Measurements from ENCODE around the gene ANKRD13B. TPM values are rescaled to one million over a fixed set of nuclear protein-coding genes. Genes with fewer than 3 reads are reported as not detected.
A peak's percentile ranks its signal among the peaks of the same experiment; 100 is the strongest.

Gene ANKRD13B
- total RNA-seq, 1 experiment from 2014 or later = 11.1 TPM

DNA sequence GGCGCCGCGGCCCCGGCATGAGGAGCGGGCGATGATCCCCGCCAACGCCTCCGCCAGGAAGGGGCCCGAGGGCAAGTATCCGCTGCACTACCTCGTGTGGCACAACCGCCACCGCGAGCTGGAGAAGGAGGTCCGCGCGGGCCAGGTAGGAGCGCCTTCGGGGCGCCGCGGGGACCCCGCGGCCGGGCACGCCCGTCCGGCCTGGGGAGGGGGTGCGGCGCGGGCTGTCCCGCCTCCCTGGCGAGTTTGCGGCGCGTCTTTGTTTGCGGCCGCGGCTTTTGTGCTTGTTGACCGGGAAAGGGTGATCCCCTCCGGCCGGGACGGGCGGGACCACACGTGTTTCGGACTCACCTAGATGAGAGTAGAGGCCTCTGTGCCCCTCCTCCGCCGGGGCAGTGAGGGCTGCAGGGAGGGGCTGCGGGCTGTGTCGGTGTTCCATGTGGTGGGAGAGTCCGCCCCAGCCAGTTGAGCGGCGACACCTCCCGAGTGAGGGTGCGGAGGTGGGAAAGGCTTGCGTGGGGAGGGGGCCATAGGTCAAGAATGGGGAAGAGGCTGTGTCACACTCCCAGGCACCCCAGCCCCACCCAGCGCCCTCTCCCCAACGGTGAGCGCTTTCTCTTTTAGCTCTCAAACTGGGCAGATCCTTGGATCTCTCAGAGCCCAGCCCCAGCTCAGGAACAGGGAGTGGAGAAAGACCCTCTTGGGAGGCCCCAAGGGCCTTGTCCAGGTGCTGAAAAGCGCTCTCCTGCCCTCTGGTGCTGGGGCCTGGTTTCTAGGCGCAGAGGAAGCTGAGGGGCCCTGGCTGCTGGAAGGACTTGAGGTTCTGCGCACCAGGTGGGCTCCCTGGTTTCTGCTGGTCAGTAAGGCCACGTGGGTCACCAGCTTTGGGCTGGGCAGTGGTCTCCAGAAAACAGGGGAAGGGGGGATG lies 923 bp downstream of the ANKRD13B start:
- Histone ChIP-seq H3K36me3 (replicated peaks; ENCODE audit: control insufficient read depth, insufficient read depth, low read length) (no peaks in the 10 kb centered on the region), H3K4me3 (ENCODE audit: insufficient read depth, low read depth, low read length) (peak overlapping the region; percentile 47), H3K27me3 (ENCODE audit: control insufficient read depth, insufficient read depth, low read length) (peaks cover 22% of the 10 kb centered on the region)
- peak; percentile 90 for DNase-seq

DNA sequence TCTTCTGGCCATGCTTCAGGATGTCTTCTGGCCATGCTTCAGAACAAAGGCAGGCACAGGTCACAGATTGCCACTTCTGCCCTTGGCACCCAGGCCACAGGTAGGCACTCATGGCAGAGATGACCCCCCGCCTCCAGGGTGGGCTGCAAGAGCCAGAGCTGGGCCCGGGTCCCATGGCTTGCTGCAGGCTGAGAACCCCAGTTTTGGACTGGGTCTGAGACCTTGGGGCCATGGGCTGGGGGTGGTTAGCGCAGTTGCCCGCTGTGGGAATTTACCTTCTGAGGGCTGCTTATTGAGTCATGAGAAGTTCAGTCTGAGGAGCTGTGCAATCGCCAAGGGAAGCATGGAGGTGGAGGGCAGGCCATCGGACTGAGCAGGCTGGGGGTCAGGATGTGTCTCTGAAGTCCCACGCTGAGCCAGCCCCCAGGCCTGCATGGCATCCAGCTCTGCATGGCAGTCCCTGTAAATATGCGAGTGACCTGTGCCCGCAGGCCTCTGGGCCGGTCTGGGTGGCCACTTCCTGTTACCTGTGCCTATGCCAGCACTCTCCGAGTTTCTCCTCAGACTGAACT lies 1.7 kb downstream of the ANKRD13B start:
- peaks cover 22% of the 10 kb centered on the region for H3K27me3 ChIP-seq (ENCODE audit: control insufficient read depth, insufficient read depth, low read length)
- no peak for DNase-seq
- no peaks in the 10 kb centered on the region for H3K36me3 ChIP-seq (replicated peaks; ENCODE audit: control insufficient read depth, insufficient read depth, low read length)
- H3K4me3 ChIP-seq (ENCODE audit: insufficient read depth, low read depth, low read length) = no peak overlapping the region

DNA sequence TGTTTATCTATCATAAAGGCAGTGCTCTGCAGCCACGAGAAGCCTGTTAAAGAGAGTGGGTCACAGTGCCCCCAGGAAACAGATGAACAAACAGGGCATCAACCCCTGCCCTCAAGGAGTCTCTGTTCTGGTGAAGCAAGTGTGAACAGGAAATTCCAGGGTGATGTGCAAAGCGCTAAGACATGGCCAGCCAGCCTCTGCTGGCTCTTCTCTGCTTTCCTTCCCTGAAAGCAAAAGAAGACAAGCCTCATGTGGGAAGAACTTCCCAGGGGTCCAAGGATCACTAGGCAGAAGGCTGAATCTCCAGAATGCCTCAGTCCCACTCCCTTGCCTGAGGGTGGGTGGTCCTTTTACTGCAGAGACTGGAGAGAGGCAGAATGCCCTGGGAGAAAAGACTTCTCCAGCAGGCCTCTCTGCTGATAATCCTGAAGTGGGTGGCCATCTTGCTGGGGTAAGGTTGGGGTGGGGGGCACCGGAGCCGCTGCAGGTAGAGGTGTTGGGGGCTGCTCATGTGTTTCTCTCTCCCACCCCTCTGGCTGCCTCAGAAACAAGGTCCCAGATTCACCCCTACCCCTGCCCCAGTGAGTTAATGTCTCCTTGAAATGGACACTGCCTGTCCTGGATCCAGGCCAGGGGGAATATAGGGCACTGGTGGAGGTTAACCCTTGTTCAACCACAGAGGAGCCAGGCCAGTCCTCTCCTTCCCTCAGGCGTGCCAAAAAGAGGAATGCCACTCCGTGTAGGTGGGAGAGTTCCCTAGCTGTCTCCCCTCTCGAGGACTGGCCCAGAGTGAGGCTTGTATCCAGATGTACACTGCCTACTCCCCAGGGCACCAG lies 2.4 kb downstream of the ANKRD13B start:
- Histone ChIP-seq H3K27me3 (ENCODE audit: control insufficient read depth, insufficient read depth, low read length) (peaks cover 17% of the 10 kb centered on the region), H3K4me3 (ENCODE audit: insufficient read depth, low read depth, low read length) (no peak overlapping the region), H3K36me3 (replicated peaks; ENCODE audit: control insufficient read depth, insufficient read depth, low read length) (no peaks in the 10 kb centered on the region)
- no peak for DNase-seq

DNA sequence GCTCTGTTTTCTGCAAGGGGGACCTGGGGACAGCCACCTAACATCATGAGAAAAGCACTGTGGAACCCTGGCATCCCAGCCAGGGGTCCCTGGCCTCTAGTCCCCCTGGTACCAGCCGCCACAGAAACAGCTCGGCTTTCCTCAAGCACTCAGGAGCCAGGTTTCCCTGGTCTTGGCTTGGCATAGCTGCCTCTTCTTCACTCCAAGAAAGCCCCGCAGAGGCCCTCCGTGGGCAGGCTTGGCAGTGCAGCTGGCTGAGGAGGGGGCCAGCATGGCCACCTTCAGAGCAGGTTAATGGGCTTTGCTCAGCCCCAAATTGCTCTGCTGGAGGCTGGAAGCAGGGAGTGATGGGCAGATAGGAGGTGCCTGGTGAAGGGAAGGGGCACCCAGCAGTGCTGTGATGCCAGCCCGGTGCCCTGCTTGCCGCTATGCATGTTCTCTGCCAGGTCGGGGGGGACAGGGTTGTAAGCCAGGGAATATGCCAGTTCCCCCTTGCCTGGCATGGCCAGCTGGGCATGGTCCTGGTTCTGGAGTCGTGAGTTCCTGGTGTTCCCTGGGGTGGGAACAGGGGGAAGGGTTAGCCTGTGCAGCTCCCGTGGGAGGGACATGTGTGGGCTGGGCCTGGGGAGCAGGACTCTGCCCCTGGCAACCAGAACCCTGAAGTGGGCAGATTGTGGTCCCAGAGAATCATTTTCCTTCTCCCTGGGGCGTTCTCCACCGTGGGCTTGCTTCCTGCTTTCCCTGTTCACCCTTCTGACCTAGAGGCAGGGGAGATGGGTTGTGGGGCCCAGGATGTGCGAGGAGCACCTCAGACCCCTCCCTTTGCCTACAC lies 3.2 kb downstream of the ANKRD13B start:
- Histone ChIP-seq H3K36me3 (replicated peaks; ENCODE audit: control insufficient read depth, insufficient read depth, low read length) (no peaks in the 10 kb centered on the region), H3K4me3 (ENCODE audit: insufficient read depth, low read depth, low read length) (no peak overlapping the region), H3K27me3 (ENCODE audit: control insufficient read depth, insufficient read depth, low read length) (peaks cover 15% of the 10 kb centered on the region)
- DNase-seq = no peak

DNA sequence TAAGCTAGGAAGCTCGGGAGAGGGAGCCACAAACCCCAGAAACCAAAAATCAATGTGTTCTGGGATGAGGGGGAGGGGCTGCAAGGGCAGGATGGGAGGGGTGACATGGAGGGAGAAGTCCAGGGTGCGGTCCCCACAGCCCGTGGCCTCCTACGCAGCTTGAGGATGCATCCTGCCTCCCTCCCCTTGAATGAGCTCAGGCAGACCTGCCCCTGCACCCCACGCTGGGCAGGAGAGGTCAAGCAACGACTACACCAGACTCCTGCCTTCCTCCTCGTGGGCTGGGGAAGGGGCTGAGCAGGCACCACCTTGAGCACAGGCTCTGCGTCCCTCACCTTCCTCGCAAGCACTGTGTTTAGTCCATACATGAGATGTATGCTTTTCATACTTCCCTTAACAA lies 3.9 kb downstream of the ANKRD13B start:
- H3K4me3 ChIP-seq (ENCODE audit: insufficient read depth, low read depth, low read length) = no peak overlapping the region
- DNase-seq = peak; percentile 58
- H3K36me3 ChIP-seq (replicated peaks; ENCODE audit: control insufficient read depth, insufficient read depth, low read length) = no peaks in the 10 kb centered on the region
- peaks cover 15% of the 10 kb centered on the region for H3K27me3 ChIP-seq (ENCODE audit: control insufficient read depth, insufficient read depth, low read length)

DNA sequence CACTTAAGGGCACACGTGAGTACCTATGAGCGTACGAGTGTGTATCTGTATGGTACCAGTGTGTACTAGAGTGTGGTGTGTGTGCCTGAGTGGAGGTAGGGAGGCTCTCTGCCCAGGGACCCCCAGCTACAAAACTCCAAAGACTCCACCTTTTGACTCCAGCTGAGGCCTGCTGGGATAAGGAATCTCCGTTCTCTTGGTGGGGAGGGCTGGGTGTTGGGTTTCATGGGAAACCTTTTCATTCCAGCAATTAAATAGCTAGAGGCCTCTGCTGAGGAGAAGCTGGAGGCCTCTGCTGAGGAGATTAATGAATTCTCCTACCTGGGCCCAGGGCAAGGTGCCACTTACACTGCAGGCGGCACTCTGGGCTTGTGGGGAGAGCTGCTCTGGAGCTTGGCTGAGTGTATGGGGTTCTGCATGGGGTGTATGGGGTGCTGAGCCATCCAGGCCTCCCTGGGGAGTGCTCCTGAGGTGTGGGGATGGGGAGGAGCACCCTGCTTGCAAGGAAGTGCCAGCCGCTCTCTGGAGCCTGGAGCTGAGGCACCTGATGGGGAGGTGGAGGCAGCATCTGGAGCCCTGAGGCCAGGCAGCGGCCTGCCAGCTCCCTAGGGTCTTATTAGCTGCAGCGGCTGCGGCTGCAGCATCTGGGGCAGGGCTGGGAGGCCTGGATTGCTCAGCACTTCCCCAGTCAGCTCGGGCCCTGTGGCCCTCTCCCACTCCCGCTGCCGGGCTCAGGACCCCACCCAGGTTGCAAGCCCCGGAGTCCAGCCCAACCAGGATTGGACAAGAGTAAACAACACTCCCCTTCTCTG lies 4.6 kb downstream of the ANKRD13B start:
- peak; percentile 68 for DNase-seq
- H3K36me3 ChIP-seq (replicated peaks; ENCODE audit: control insufficient read depth, insufficient read depth, low read length) = no peaks in the 10 kb centered on the region
- peaks cover 15% of the 10 kb centered on the region for H3K27me3 ChIP-seq (ENCODE audit: control insufficient read depth, insufficient read depth, low read length)
- H3K4me3 ChIP-seq (ENCODE audit: insufficient read depth, low read depth, low read length) = no peak overlapping the region

DNA sequence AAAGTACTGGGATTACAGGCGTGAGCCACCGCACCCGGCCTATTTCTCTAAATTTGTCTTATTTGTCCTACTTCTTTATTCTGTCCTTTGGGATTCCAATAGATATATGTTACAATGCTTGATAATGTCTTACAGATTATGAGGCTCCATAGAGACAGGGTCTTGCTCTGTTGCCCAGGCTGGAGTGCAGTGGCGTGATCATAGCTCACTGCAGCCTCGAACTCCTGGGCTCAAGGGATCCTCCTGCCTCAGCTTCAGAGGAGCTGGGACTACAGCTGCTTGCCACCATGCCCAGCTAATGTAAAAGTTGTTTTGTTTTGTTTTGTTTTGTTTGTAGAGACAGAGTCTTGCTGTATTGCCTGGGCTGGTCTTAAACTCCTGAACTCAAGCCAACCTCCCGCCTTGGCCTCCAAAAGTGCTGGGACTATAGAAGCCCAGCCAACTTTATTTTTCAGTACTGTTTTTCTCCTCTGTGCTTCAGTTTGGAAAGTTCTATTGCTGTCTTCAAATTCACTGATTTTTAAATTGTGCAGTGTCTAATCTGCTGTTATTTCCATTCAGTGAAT lies 10.3 kb downstream of the ANKRD13B start:
- no peaks in the 10 kb centered on the region for H3K36me3 ChIP-seq (replicated peaks; ENCODE audit: control insufficient read depth, insufficient read depth, low read length)
- no peaks in the 10 kb centered on the region for H3K27me3 ChIP-seq (ENCODE audit: control insufficient read depth, insufficient read depth, low read length)
- no peak for DNase-seq
- H3K4me3 ChIP-seq (ENCODE audit: insufficient read depth, low read depth, low read length) = no peak overlapping the region

DNA sequence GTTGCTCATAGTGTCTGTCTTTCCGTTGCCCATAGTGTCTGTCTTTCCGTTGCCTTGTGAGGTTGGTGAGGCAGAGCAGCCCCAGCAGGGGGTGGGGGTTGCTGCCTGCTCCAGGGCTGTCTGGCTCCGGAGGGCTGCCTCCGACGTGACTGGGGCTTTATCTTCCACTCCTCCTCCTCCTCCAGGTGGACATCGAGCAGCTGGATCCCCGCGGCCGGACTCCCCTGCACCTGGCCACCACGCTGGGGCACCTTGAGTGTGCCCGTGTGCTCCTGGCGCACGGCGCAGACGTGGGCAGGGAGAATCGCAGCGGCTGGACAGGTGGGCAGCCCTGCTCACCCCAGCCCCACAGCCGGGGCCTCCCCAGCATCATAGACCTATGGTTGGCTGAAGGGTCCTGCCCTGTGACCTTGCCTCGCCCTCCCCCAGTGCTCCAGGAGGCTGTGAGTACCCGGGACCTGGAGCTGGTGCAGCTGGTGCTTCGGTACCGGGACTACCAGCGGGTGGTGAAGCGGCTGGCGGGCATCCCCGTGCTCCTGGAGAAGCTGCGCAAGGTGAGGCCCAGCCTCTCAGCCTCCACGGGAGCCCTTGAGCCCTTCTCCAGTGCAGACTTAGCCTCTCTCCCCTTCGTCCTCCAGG lies 14.7 kb downstream of the ANKRD13B start:
- peaks cover 4% of the 10 kb centered on the region; the same call in 1 of the 2 replicates for H3K27me3 ChIP-seq (ENCODE audit: control insufficient read depth, insufficient read depth, low read length)
- H3K4me3 ChIP-seq (ENCODE audit: insufficient read depth, low read depth, low read length) = no peak overlapping the region
- peak; percentile 57 for DNase-seq
- no peaks in the 10 kb centered on the region for H3K36me3 ChIP-seq (replicated peaks; ENCODE audit: control insufficient read depth, insufficient read depth, low read length)

DNA sequence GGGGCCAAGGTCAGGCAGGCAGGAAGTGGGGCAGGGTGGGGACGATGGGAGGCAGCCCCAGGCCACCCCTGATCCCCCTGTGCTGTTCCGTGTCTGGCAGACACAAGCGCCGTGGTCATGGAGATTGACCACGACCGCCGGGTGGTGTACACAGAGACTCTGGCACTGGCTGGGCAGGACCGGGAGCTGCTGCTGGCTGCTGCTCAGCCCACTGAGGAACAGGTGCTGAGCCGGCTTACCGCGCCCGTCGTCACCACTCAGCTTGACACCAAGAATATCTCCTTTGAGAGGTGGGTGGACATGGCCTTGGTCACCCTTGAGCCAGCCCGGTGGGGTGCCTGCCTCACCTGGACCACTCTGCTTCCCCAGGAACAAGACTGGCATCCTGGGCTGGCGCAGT lies 16.1 kb downstream of the ANKRD13B start:
- DNase-seq = peak; percentile 17
- Histone ChIP-seq H3K27me3 (ENCODE audit: control insufficient read depth, insufficient read depth, low read length) (peaks cover 15% of the 10 kb centered on the region), H3K36me3 (replicated peaks; ENCODE audit: control insufficient read depth, insufficient read depth, low read length) (no peaks in the 10 kb centered on the region), H3K4me3 (ENCODE audit: insufficient read depth, low read depth, low read length) (no peak overlapping the region)

DNA sequence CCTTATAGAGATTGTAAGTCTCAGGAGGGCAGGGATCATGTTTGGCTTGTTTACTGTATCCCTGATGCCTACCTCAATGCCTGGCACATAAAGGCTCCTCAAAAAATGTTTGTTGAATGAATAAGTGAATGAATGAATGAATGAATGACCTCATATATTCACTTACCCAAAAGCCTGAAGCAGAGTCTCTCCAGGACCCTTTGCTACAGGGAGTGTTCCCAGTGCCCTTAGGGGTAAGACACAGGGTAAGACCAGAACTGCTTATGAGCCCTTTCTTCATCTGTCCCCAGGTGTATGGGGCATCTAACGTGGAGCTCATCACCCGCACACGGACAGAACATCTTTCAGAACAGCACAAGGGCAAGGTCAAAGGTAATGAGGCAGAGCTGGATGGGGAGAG lies 17.5 kb downstream of the ANKRD13B start:
- peaks cover 29% of the 10 kb centered on the region for H3K27me3 ChIP-seq (ENCODE audit: control insufficient read depth, insufficient read depth, low read length)
- no peak overlapping the region for H3K4me3 ChIP-seq (ENCODE audit: insufficient read depth, low read depth, low read length)
- H3K36me3 ChIP-seq (replicated peaks; ENCODE audit: control insufficient read depth, insufficient read depth, low read length) = no peaks in the 10 kb centered on the region
- DNase-seq = no peak

DNA sequence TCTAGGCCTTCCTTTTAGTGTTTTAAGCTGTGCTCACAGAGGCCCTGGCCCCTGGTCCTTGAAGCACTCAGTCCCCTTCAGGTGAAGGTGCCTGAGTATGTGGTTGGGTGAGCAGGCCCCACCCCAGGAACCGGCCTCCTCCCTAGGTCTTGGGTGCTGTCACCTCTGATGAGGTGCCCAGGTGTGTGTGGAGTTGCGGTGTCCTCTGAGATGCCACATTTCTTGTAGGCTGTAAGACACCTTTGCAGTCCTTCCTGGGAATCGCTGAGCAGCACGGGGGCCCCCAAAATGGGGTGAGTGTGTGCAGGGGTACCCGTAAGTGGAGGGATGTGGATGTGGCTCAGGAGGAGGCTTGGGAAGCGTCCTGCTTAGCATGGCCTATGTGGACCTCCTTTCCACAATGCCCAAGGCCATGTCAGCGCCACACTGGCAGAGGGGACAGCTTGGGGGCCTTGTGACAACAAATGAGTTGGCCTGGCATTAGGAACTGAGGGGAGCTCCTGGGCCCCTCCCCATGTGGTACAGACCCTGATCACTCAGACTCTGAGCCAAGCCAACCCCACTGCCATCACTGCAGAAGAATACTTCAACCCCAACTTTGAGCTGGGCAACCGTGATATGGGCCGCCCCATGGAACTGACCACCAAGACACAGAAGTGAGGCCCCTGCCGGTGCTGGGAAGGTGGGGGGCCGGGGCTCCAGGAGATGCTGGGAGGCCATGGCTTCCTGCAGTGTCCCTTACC lies 18.6 kb downstream of the ANKRD13B start:
- H3K4me3 ChIP-seq (ENCODE audit: insufficient read depth, low read depth, low read length) = no peak overlapping the region
- peaks cover 39% of the 10 kb centered on the region for H3K27me3 ChIP-seq (ENCODE audit: control insufficient read depth, insufficient read depth, low read length)
- no peaks in the 10 kb centered on the region for H3K36me3 ChIP-seq (replicated peaks; ENCODE audit: control insufficient read depth, insufficient read depth, low read length)
- no peak for DNase-seq

DNA sequence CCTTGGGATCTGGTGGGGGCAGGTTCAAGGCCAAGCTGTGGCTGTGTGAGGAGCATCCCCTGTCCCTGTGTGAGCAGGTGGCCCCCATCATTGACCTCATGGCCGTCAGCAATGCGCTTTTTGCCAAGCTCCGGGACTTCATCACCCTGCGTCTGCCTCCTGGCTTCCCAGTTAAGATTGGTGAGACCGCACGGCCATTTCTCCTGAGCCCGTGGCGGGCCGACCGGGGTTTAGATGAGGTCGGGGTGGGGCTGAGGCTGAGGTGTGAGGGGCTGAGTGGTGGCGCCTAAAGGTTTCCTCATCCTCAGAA lies 19.1 kb downstream of the ANKRD13B start:
- no peak for DNase-seq
- no peak overlapping the region for H3K4me3 ChIP-seq (ENCODE audit: insufficient read depth, low read depth, low read length)
- H3K27me3 ChIP-seq (ENCODE audit: control insufficient read depth, insufficient read depth, low read length) = peaks cover 45% of the 10 kb centered on the region
- H3K36me3 ChIP-seq (replicated peaks; ENCODE audit: control insufficient read depth, insufficient read depth, low read length) = no peaks in the 10 kb centered on the region

All from H7 (cell line).